OCI-LY1 (cell line): Measurements from ENCODE around the gene GAS2L2.

Experiments
- EZH2 ChIP-seq: fragments of 200-600 bp; sonication (generic), shearing (Covaris generic); IDR thresholded peaks from 2 replicates; pipeline ENCODE4 v1.8.0; 2017; ENCODE audit warnings: borderline replicate concordance, mixed run types, mild to moderate bottlenecking, antibody characterized with exemption, low read length, moderate library complexity, mixed read lengths
- TF ChIP-seq, protein P1 (sequence below): fragments of 200-600 bp; sonication (generic), shearing (Covaris generic); IDR thresholded peaks from 2 replicates; pipeline ENCODE4 v1.5.1; 2017; ENCODE audit warnings: mild to moderate bottlenecking, antibody characterized with exemption, low read length, moderate library complexity, mixed read lengths

DNA sequence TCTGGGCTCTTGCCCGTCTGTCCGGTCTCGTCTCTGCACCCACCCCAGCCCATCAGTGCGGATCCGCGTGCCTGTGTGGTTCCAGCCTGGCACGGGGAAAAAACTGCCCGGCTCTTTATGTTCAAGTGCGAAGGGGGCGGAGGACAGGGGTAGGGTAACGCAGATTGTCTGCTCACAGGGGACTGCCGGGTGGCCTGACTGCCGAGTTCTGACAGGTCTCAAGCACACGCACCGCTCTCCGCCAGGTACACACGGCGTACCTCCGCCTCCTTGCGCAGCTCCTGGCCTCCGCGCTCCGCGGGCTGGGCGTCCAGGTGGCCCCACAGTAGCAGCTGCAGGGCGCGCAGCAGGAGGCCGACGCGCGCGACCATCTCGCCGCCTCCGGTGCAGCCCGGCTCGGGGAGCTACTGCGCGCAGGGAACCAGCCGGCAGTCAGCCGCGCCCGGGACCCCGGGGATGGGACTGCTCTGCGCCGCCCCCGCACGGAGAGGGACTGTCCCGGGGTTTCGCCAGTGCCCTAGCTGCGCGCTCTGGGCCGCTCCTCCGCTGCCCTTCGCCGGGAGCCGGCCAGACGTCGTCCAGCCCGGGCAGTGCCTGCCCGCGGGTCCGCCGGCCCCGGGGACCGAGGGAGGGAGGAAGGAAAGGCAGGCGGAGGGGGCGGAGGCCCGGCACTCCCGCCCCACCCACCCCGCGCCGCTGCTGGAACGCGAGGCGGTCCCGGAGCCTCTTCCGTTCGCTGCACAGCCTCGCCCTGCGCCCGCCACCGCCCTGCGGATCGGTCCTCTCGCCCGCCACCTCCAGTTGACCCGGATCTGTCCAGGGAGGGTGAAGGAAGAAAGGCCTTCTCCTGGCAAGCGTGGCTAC is 42.2 kb upstream of the GAS2L2 start, which contains the start of gene MMP28:
- TF ChIP-seq EZH2: no peak
- TF ChIP-seq, protein P1, sequence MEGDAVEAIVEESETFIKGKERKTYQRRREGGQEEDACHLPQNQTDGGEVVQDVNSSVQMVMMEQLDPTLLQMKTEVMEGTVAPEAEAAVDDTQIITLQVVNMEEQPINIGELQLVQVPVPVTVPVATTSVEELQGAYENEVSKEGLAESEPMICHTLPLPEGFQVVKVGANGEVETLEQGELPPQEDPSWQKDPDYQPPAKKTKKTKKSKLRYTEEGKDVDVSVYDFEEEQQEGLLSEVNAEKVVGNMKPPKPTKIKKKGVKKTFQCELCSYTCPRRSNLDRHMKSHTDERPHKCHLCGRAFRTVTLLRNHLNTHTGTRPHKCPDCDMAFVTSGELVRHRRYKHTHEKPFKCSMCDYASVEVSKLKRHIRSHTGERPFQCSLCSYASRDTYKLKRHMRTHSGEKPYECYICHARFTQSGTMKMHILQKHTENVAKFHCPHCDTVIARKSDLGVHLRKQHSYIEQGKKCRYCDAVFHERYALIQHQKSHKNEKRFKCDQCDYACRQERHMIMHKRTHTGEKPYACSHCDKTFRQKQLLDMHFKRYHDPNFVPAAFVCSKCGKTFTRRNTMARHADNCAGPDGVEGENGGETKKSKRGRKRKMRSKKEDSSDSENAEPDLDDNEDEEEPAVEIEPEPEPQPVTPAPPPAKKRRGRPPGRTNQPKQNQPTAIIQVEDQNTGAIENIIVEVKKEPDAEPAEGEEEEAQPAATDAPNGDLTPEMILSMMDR: no peak
